ENCODE data around the gene SUCLA2.
"Not testable (repeated sequence)": the region's sequence is repeated elsewhere in the genome, so short reads cannot be mapped to it uniquely, and the experiment has no call there.

Gene SUCLA2

DNA sequence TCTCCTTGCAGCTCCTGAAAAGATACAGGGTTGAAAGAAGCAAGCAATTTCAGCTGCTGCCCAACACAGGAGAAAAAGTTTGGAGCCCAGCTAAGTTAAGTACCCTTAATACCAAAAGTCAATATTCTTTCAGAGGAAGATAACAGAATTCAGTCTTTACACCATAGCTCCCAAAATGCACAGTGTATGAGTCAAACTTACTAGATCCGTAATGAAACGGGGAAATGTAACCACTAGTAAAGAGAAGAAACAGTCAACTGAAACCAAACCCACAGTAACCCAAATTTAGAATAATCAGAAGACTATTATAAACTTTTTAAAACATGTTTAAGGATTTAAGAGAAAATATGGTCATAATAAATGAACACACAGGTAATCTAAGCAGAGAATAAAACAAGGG is 45.2 kb downstream of the SUCLA2 start:
- TF ChIP-seq, protein P1, sequence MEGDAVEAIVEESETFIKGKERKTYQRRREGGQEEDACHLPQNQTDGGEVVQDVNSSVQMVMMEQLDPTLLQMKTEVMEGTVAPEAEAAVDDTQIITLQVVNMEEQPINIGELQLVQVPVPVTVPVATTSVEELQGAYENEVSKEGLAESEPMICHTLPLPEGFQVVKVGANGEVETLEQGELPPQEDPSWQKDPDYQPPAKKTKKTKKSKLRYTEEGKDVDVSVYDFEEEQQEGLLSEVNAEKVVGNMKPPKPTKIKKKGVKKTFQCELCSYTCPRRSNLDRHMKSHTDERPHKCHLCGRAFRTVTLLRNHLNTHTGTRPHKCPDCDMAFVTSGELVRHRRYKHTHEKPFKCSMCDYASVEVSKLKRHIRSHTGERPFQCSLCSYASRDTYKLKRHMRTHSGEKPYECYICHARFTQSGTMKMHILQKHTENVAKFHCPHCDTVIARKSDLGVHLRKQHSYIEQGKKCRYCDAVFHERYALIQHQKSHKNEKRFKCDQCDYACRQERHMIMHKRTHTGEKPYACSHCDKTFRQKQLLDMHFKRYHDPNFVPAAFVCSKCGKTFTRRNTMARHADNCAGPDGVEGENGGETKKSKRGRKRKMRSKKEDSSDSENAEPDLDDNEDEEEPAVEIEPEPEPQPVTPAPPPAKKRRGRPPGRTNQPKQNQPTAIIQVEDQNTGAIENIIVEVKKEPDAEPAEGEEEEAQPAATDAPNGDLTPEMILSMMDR (conservative IDR thresholded peaks at IDR 0.05; ENCODE audit: control insufficient read depth, insufficient read depth, low read depth, low read length), result no peak
- DNase-seq (ENCODE audit: low read depth), result no peak
- no peak overlapping the region for H3K4me3 ChIP-seq (ENCODE audit: control insufficient read depth, low read depth, low read length)

DNA sequence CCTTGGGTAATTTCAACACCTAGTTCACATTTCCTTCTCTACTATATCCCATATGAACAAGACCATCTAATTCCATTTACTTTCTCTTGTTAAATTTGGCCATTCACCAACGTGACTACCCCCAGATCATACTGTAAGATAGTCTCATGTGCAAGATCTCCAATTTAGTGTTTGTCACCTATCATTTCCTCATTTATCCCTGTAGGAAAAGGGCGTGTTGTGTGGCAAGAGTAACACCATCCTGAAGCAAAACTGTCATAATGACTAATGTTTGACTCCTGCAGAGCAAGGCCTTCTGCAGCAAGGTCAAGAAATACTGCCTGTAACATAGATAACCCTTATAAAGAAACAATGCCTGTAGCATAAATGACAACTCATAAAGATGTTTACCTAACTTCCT is 51.3 kb downstream of the SUCLA2 start:
- H3K4me3 ChIP-seq (ENCODE audit: control insufficient read depth, low read depth, low read length), result no peak overlapping the region
- DNase-seq (ENCODE audit: low read depth), result no peak
- TF ChIP-seq, protein P1 (conservative IDR thresholded peaks at IDR 0.05; ENCODE audit: control insufficient read depth, insufficient read depth, low read depth, low read length), result no peak

DNA sequence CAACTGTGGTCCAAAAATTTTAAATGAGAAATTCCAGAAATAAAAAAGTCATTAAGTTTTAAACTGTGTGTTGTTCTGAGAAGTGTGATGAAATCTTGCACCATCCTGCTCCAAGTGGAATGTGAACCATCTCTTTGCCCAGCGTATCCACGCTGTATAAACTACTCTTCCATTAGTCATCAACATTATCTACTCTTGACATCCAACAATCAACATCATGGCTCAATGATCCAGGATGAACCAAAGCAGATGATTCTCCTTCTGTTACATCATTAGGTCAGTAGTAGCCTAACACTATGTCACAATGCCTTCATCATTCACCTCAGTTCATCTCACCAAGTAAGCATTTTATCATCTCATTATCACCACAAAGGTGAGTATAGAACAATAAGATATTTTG is 55.3 kb downstream of the SUCLA2 start:
- TF ChIP-seq, protein P1 (conservative IDR thresholded peaks at IDR 0.05; ENCODE audit: control insufficient read depth, insufficient read depth, low read depth, low read length), result no peak
- no peak overlapping the region for H3K4me3 ChIP-seq (ENCODE audit: control insufficient read depth, low read depth, low read length)
- DNase-seq (ENCODE audit: low read depth), result peak; percentile 57

DNA sequence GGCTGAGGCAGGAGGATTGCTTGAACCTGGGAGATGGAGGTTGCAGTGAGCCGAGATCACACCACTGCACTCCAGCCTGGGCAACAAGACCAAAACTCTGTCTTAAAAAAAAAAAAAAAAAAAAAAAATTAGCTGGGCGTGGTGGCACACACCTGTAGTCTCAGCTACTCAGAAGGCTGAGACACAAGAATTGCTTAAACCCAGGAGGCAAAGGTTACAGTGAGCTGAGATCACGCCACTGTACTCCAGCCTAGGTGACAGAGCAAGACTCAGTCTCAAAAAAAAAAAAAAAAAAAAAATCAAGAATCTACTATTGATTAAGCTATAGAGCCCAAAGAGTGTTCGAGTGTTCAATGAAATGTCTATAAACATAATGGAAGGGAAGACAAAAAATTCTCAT is 55.9 kb downstream of the SUCLA2 start:
- not testable (repeated sequence) for H3K4me3 ChIP-seq (ENCODE audit: control insufficient read depth, low read depth, low read length); DNase-seq (ENCODE audit: low read depth)

DNA sequence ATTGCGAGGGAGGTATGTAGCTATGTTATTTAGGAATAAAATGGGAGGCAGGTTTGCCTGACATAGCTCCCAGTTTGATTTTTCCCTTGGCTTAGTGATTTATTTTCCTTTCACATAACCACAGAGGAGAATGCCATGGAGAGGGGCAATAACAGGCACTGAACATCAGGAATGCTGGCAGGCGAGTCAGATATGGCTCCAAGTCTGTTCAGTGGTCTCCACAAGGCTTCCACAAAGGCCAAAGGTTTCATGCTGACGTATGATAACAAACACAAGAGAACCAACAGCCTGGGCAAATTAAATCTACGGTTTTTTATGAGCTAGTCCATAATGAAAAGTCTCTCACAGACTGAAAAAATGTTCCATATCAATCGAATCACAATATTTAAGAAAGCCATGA is 66.7 kb downstream of the SUCLA2 start:
- no peak for DNase-seq (ENCODE audit: low read depth)
- TF ChIP-seq, protein P1 (conservative IDR thresholded peaks at IDR 0.05; ENCODE audit: control insufficient read depth, insufficient read depth, low read depth, low read length), result no peak

DNA sequence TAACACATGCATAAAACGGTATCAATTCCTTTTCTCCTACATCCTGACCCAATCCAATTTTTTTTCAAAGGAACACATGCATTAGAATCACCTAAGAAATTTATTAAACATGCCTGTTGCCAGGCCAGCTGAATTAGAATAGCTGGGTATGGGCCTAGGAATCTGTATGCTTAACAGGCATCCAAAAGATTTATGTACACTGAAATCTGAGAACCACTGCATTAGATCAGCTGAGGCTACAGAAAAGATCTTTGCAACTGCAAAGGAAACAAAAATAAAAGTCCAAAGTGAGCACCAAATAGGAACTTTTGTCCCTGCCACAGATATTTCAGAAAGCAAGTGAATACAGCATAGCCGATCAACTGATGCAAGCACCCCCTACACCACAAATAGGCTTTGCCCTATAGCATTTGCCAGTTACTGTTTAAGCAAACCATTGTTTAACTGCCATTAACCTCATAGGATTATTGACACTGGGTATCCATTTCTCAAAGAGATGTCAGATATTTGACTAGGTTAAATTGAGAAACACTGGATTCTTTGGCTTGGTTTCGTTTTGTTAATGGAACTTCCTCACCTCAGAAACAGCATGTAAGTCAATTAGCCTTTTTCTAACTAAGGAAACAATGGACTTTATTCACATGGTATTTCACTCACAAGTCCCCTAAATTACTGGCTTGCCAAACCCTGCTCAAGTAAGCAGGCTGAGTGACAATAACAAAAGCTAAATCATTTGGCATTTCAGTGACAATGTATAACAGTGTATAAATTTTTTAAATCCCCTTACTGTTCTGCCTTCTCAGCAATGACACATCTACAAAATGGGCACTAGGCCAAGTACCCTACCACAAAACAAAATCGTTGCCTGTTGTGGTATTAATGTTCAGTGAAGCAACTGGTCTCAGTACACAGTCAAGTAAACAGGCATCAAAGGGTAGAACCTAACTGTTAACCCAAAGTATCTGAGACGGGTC is 67.8 kb downstream of the SUCLA2 start:
- TF ChIP-seq, protein P1 (conservative IDR thresholded peaks at IDR 0.05; ENCODE audit: control insufficient read depth, insufficient read depth, low read depth, low read length), result no peak
- peak; percentile 30 for DNase-seq (ENCODE audit: low read depth)
- H3K4me3 ChIP-seq (ENCODE audit: control insufficient read depth, low read depth, low read length), result no peak overlapping the region

More for the DNA sequence above, 66.7 kb downstream of the SUCLA2 start:
- H3K4me3 ChIP-seq (ENCODE audit: control insufficient read depth, low read depth, low read length), result no peak overlapping the region

DNA sequence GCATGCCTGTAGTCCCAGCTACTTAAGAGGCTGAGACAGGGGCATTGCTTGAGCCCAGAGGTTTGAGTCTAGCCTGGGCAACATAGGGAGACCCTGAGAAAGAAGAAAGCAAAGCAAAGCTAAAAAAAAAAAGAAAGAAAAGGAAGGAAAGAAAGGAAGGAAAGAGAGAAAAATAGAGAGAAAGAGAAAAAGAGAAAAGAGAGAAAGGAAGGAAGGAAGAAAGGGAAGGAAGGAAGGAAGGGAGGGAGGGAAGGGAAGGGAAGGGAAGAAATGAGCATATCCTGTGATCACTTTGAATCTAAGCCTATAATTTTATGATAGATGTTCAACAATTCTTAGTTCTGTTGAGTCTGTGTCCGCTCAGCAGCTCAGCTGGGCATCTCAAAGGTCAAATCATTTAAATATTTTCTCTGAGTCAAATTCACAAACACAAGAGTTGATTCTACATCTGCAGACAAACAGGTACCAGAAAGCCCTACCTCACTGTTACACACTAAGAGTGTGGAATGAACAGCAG is 70.4 kb downstream of the SUCLA2 start:
- no peak for DNase-seq (ENCODE audit: low read depth)

More for the DNA sequence above, 70.4 kb downstream of the SUCLA2 start:
- no peak overlapping the region for H3K4me3 ChIP-seq (ENCODE audit: control insufficient read depth, low read depth, low read length)
- TF ChIP-seq, protein P1 (conservative IDR thresholded peaks at IDR 0.05; ENCODE audit: control insufficient read depth, insufficient read depth, low read depth, low read length), result no peak

Data from fibroblast of mammary gland (primary cell).